Islet precursor cell (in vitro differentiated cells): Measurements from ENCODE around the gene PNPLA3.

ENCODE experiments used
- DNase-seq: peaks from one replicate; pipeline ENCODE4 v3.0.0-alpha.2; 2018

PNPLA3 gene

GRCh38 chr22:43925433-43926348 lies 2.1 kb downstream of the PNPLA3 start:
- peak; percentile 90 for DNase-seq

- DNase-seq = no peak
These were observed 2.7 kb downstream of the PNPLA3 start for GRCh38 chr22:43926349-43926710.

- DNase-seq = no peak
These were observed 4.9 kb downstream of the PNPLA3 start for GRCh38 chr22:43928468-43928867.

GRCh38 chr22:43928908-43929307 lies 5.3 kb downstream of the PNPLA3 start:
- no peak for DNase-seq

- no peak for DNase-seq
These were observed 8.2 kb downstream of the PNPLA3 start for GRCh38 chr22:43931771-43932170.

GRCh38 chr22:43941449-43941848 lies 17.8 kb downstream of the PNPLA3 start:
- DNase-seq = no peak

- DNase-seq = no peak
These were observed 21.2 kb downstream of the PNPLA3 start for GRCh38 chr22:43944670-43945430.

- DNase-seq = peak; percentile 88
These were observed 22.2 kb downstream of the PNPLA3 start for GRCh38 chr22:43945632-43946383.

GRCh38 chr22:43946384-43946667 lies 22.7 kb downstream of the PNPLA3 start:
- no peak for DNase-seq

- no peak for DNase-seq
These were observed 25.3 kb downstream of the PNPLA3 start for GRCh38 chr22:43948836-43949406.

GRCh38 chr22:43951391-43951790 lies 27.8 kb downstream of the PNPLA3 start:
- DNase-seq = no peak

GRCh38 chr22:43951966-43952365 lies 28.4 kb downstream of the PNPLA3 start:
- no peak for DNase-seq

GRCh38 chr22:43953988-43954785 lies 30.6 kb downstream of the PNPLA3 start:
- no peak for DNase-seq

GRCh38 chr22:43955040-43955882 lies 31.7 kb downstream of the PNPLA3 start, which contains the start of gene SAMM50:
SAMM50 (plus strand) TSS chr22:43955442; CDS start chr22:43955578, 136 bp downstream.
- peak; percentile 94 for DNase-seq

GRCh38 chr22:43955883-43956782 lies 32.5 kb downstream of the PNPLA3 start:
- DNase-seq = no peak

GRCh38 chr22:43956805-43957463 lies 33.3 kb downstream of the PNPLA3 start:
- DNase-seq = no peak

- DNase-seq = no peak
These were observed 34.3 kb downstream of the PNPLA3 start for GRCh38 chr22:43957871-43958270.

- no peak for DNase-seq
These were observed 40.8 kb downstream of the PNPLA3 start for GRCh38 chr22:43964314-43964857.

- no peak for DNase-seq
These were observed 43.5 kb downstream of the PNPLA3 start for GRCh38 chr22:43967069-43967468.
